ENCODE measurements around the gene MTIF3. TPM values are rescaled to one million over a fixed set of nuclear protein-coding genes. Genes with fewer than 3 reads are reported as not detected.

The MTIF3 gene
- polyA plus RNA-seq, 12 donors, result 50.4 to 96.3 (median 68.0) TPM; not detected in 1

DNA sequence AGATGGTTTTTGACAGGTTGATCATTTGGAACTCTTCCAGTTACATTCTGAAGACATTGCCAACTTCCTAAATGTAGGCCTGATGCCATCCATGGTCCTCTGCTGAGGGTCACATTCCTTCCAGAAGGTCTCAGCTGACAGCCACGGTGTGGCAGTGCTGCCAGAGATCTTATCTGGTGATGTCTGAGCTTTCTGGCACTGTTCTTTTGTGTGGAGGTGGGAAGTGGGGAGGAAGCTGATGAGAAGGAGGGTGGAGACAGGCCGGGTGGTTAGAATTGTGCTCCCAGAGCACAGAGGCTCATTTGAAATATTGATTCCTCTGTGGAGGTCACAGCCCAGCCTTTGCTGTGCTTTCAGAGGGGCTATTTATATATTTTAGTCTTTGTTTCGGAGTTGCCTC lies 16.1 kb upstream of the MTIF3 start:
- no peak for DNase-seq

- no peak for DNase-seq
Measured at GRCh38 chr13:27465611-27466010, 15.2 kb upstream of the MTIF3 start.

DNA sequence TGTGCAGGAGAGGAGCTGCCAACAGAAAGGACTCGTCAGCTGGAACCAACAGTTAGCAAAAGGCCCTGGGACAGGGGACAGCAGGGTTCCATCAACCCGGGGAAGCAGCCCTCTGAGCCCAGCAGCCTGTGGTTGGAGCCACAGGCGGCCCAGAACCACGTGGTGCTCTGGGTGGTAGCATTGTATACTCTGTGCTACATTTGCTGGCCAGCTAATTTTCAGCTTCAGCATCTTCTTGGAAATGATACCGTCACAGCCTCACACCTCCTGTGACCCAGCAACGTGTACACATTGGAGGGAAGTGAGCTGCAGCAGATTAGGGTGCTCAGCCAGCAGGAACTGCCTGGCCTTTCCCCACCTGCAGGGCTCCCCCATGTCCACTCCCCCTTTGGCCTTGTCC lies 13.1 kb upstream of the MTIF3 start:
- DNase-seq, result no peak

DNA sequence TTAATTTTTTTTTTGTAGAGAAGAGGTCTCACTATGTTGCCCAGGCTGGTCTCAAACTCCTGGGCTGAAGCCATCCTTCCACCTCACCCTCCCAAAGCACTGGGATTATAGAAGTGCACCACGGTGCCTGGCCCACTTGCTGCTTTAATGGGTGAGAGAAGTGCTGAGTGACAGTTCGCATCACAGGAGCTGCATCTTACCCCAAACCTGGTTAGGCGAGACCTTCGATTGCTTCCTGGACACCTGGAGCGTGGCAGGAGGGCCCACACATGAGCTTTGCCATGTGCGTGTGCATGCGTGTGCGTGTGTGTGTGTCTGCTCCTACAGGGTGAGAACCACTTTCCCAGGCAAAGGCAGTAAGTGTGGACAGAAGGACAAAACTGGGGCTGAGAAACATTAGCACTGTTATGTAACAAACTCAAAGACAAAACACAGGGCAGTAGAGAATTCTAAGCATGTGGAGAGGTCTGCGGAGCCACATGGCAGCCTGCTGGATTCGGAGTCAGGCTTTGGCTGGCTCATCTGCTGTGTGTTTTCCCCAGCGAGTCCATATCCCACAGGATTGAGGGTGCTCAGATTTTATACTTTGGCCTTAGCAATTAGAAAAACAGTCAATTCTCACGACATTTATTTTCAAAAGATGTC lies 11.7 kb upstream of the MTIF3 start:
- no peak for DNase-seq

- DNase-seq, result no peak
Measured at GRCh38 chr13:27455331-27455855, 5.0 kb upstream of the MTIF3 start.

GRCh38 chr13:27450921-27451471 lies 632 bp upstream of the MTIF3 start:
- DNase-seq, result peak; percentile 24

- DNase-seq, result no peak
Measured at GRCh38 chr13:27449081-27449603, 1.2 kb downstream of the MTIF3 start.

- DNase-seq, result no peak
Measured at GRCh38 chr13:27448308-27448707, 2.1 kb downstream of the MTIF3 start.

- no peak for DNase-seq
Measured at GRCh38 chr13:27446986-27447583, 3.3 kb downstream of the MTIF3 start.

DNA sequence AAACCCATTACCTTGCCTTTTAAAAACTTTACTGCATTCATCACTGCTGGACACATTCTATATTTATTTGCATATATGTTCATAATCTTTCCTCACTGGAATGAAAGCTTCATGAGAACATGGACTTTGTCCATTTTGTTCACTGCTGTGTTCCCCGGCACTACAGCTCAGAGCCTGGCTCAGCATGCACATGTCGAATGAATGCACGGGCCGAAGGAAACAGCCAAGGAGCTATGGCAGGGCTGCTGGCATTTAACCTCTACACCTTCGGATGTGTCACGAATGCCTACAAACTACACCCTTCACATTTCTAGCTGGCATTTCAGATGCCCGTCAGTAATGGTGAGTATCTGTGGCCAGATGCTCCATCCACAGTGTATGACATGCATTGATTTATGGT lies 7.6 kb downstream of the MTIF3 start:
- no peak for DNase-seq

- DNase-seq, result no peak
Measured at GRCh38 chr13:27442071-27442647, 8.2 kb downstream of the MTIF3 start.

DNA sequence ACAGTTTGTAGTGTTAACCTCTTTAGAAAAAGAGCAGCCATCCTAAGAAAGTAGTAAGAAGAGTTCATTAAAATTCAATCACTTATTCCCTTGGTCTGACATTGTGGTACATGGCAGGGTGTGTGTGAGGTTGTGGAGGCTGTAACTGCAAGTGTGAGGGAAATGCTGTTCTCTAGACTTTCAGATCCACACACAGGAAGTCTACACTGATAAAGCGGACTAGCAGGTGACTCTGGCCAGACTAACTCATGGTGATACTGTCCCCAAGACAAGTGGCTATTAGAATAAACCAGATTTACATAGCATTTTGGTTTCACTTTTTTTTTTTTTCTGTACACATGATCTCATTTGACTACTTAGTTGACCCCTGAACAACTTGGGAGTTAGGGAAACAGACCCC lies 10.0 kb downstream of the MTIF3 start:
- DNase-seq, result no peak

- no peak for DNase-seq
Measured at GRCh38 chr13:27437126-27437525, 13.2 kb downstream of the MTIF3 start.

DNA sequence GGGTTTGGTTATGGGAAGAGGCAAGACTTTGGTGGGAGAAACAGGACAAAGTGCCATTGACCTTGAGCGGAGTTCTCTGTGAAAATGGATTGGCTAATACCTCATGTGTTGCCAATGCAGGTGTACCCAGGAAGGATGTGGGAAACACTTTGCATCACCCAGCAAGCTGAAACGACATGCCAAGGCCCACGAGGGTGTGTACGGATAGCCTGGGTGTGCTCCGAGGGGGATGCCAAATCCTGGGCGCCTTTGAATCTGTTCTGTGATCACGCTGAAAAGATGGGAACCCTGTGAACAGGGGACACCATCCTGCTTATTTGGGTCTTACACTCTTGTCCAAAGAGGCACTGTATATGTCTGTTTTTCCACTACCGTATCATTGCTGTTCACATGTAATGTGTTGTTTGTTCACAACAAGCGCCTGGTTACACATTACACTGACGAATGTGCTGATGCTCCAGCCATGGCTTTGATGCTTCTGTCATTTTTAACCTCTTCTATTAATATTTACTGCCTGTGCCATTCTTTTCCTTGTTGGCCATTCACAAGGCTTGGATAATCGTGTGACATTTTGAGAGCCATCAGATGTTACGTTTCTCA lies 17.7 kb downstream of the MTIF3 start:
- DNase-seq, result no peak

GRCh38 chr13:27432180-27432579 lies 18.2 kb downstream of the MTIF3 start:
- DNase-seq, result no peak

GRCh38 chr13:27428160-27428559 lies 22.2 kb downstream of the MTIF3 start:
- no peak for DNase-seq

- DNase-seq, result no peak
Measured at GRCh38 chr13:27427641-27428040, 22.7 kb downstream of the MTIF3 start.

DNA sequence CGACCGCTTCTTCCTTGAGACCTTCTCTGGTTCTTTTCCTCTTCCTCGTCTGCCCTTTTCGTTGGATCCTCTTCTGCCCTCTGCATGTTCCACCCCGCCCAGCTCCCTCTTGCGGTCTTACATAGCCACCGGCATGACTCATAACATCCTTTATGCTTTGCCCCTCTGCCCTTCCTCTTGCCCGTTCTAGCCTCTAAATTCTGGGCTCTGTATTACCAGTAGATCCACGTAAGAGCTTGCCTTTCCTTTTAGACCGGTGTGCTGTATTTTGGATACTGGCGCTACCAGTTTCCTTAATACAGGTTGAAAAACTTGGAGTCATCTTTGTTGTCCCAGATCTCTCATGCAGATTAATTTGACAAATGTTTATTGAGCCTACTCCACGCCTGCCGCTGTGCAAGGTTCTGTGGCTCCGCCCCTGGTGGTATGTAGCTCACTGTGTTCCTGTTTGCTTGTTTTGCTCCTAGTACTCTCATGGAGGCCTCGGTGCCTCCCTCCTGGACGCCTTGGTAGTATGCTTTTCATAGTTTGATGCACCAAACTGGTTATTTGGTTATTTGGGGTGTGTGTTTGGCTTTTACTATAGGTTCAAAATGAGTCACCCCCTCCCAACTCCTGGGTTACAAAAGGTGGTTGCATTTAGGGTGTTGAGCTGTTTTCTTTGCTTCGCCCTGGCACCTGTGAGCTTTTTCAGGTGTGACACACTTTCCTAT lies 24.3 kb downstream of the MTIF3 start:
- DNase-seq, result no peak

DNA sequence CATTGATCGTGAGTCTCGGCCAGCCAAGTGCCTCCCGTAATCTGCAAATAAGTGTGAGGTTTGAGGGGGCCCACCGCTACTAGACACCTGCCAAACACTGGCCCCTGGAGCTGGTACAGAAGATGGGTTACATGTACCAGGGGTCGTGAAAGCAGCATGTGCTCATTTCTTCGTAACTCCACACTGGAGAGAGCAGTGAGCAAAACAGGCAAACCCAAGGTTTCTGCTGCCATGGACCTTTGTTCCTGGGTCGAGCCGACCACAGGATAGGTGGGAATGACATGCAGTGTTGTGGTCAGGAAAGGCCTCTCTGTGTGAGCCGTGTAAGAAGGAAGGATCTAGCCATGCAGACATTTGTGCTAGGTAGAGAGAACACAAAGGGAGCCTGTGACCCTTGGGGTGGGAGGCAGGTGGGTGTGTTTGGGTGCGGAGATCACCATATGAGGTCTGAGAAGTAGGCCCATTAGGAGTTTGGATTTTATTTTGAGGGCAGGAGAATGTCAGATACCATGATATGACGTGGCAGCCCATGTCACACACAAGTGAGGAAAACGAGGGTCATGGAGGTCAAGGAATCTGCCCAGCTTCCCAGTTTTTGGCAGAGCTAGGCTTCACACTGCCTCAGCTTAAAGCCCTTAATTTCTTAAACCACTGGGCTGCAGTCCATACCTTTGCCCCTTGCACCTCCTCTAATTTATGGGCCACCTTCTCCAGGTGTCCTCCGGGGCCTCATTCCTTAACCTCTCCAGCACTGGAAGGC lies 25.0 kb downstream of the MTIF3 start:
- DNase-seq, result no peak

DNA sequence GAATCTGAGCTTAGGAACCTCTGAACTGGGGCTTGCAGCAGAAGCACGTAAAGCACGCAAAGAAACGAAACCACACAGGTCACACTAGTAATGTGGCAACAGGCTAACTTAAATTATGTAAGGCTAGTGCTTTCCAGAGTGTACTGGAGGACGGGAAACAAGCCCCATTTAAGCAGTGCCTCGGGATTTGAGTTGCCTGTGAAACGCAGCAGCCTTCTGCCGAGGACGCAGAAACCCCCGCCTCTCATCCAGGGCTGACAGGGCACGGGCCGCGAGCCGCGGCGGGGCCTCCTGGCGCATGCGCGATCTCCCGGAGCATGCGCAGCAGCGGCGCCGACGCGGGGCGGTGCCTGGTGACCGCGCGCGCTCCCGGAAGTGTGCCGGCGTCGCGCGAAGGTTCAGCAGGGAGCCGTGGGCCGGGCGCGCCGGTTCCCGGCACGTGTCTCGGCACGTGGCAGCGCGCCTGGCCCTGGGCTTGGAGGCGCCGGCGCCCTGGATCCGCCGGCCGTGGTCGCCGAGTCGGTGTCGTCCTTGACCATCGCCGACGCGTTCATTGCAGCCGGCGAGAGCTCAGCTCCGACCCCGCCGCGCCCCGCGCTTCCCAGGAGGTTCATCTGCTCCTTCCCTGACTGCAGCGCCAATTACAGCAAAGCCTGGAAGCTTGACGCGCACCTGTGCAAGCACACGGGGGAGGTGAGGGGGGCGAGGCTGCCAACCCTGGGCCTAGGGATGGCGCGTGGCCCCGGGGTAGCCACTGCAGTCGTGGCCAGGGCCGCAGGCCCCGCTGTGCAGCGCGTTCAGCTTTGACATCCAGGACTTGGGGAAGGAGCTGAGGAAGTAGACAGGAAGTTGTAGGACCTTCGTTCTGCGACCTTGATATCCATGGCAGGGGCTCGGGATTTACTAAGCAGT lies 25.9 kb downstream of the MTIF3 start, which contains the start of gene GTF3A:
GTF3A (plus strand) TSS at position 374 of the 912 bp plus-strand sequence.
- DNase-seq, result peak; percentile 91
